BJ (cell line): ENCODE measurements around the gene SEC11A. TPM values are rescaled to one million over a fixed set of nuclear protein-coding genes. Genes with fewer than 3 reads are reported as not detected.
"Not testable (repeated sequence)": the region's sequence is repeated elsewhere in the genome, so short reads cannot be mapped to it uniquely, and the experiment has no call there.

Experiments
- CTCF ChIA-PET: fragments of 350-600 bp; formaldehyde crosslinking; extraction: SDS; loops from one replicate; lab custom pipeline; 2021; ENCODE audit warnings: antibody characterized with exemption, inconsistent platforms; lab: Yijun Ruan, JAX
- POLR2A ChIA-PET: fragments of 300-600 bp; sonication (Branson Sonifier 250); formaldehyde crosslinking; extraction: SDS; loops from one replicate; lab custom pipeline; 2021; ENCODE audit warnings: antibody characterized with exemption; lab: Charles Lee
- DNase-seq: peaks from one replicate; pipeline ENCODE4 v3.0.0-alpha.2; 2011; ENCODE audit warnings: low read depth
- H3K27me3 ChIP-seq: 2 replicates; pipeline ENCODE4 v1.6.0; 2011; ENCODE audit warnings: low read length; ENCODE audit not compliant: control insufficient read depth, insufficient read depth
- H3K36me3 ChIP-seq: 2 replicates; pipeline ENCODE4 v1.5.1; 2011; ENCODE audit warnings: low read length; ENCODE audit not compliant: control insufficient read depth, insufficient read depth
- H3K4me3 ChIP-seq: 2 replicates; pipeline ENCODE4 v1.5.1; 2011; ENCODE audit warnings: low read depth, mild to moderate bottlenecking, control low read depth, low read length
- CTCF ChIP-seq: IDR thresholded peaks from 2 replicates; pipeline ENCODE4 v1.5.1; 2011; ENCODE audit warnings: low read depth, mild to moderate bottlenecking, control low read depth, inconsistent platforms, low read length, moderate library complexity; ENCODE audit not compliant: insufficient read depth
- polyA plus RNA-seq: library from polyadenylated mRNA; depleted of rRNA; stranded (reverse); fragments of >200 nt; gene quantifications from 2 replicates; pipeline ENCODE4 v1.2.3, GENCODE V29; 2011

Gene SEC11A
- polyA plus RNA-seq, 1 experiment: 90.7 TPM

- no peak for TF ChIP-seq CTCF
- Histone ChIP-seq H3K4me3 (no peak overlapping the region), H3K36me3 (no peaks in the 10 kb centered on the region; the same call in none of the 2 replicates), H3K27me3 (no peaks in the 10 kb centered on the region)
- ChIA-PET CTCF (no interaction called here), POLR2A (no interaction called here)
- DNase-seq: no peak
These were observed 26.1 kb downstream of the SEC11A start for GRCh38 chr15:84689858-84690257.

GRCh38 chr15:84686446-84686845 is 29.5 kb downstream of the SEC11A start:
- H3K36me3 ChIP-seq, POLR2A ChIA-PET, H3K27me3 ChIP-seq, H3K4me3 ChIP-seq, CTCF ChIA-PET, DNase-seq: not testable (repeated sequence)

GRCh38 chr15:84685304-84685703 is 30.6 kb downstream of the SEC11A start:
- ChIA-PET POLR2A (interaction anchor here (0.6 kb wide), 1 partner anchor 51 kb away, joined by 6 read pairs; no protein-coding TSS in a partner anchor), CTCF (interaction anchor here (0.7 to 1.1 kb wide), 2 partner anchors 114 to 236 kb away, joined by 3 read pairs; no protein-coding TSS in a partner anchor)
- H3K4me3 ChIP-seq: no peak overlapping the region
- H3K36me3 ChIP-seq: no peaks in the 10 kb centered on the region; the same call in 1 of the 2 replicates
- peak; percentile 61 for DNase-seq
- no peak for TF ChIP-seq CTCF
- no peaks in the 10 kb centered on the region for H3K27me3 ChIP-seq

GRCh38 chr15:84684092-84684491 is 31.8 kb downstream of the SEC11A start:
- no peak overlapping the region for H3K4me3 ChIP-seq
- H3K36me3 ChIP-seq: no peaks in the 10 kb centered on the region; the same call in 1 of the 2 replicates
- ChIA-PET CTCF (no interaction called here), POLR2A (no interaction called here)
- no peak for TF ChIP-seq CTCF
- H3K27me3 ChIP-seq: no peaks in the 10 kb centered on the region
- no peak for DNase-seq

GRCh38 chr15:84681831-84682230 is 34.1 kb downstream of the SEC11A start:
- ChIA-PET POLR2A (no interaction called here), CTCF (no interaction called here)
- peaks cover 3% of the 10 kb centered on the region; the same call in 1 of the 2 replicates for H3K36me3 ChIP-seq

More at GRCh38 chr15:84681831-84682230, 34.1 kb downstream of the SEC11A start:
- no peak for TF ChIP-seq CTCF
- no peak for DNase-seq
- H3K27me3 ChIP-seq: no peaks in the 10 kb centered on the region
- no peak overlapping the region for H3K4me3 ChIP-seq
